Kasumi-1 (cell line): Measurements from ENCODE around the gene NEK1.
A peak's percentile ranks its signal among the peaks of the same experiment; 100 is the strongest.

Experiments used
- DNase-seq, 2 experiments: peaks; one replicate each; lab custom pipeline; 2025; lab: John Stamatoyannopoulos, UW

Gene NEK1

GRCh38 chr4:169611991-169612870 is at the start of gene NEK1:
TSS of gene NEK1 (minus strand) at chr4:169612583. CDS start at chr4:169602630, 9,953 bp downstream.
- peak; percentile 91 to 93 for DNase-seq

GRCh38 chr4:169661761-169662160 is 49.4 kb upstream of the NEK1 start:
- DNase-seq = no peak

- no peak for DNase-seq
These were observed 48.5 kb upstream of the NEK1 start for GRCh38 chr4:169660929-169661328.

- DNase-seq = peak; percentile 26 to 37
These were observed 47.6 kb upstream of the NEK1 start for GRCh38 chr4:169659716-169660670.

GRCh38 chr4:169658975-169659715 is 46.8 kb upstream of the NEK1 start:
- no peak for DNase-seq

GRCh38 chr4:169658196-169658595 is 45.8 kb upstream of the NEK1 start:
- no peak for DNase-seq

GRCh38 chr4:169657470-169658107 is 45.2 kb upstream of the NEK1 start:
- no peak for DNase-seq

- no peak for DNase-seq
These were observed 43.0 kb upstream of the NEK1 start for GRCh38 chr4:169655401-169655800.

- DNase-seq = no peak
These were observed 40.2 kb upstream of the NEK1 start for GRCh38 chr4:169652535-169652934.

GRCh38 chr4:169650227-169650936 is 38.0 kb upstream of the NEK1 start:
- DNase-seq = no peak

- no peak for DNase-seq
These were observed 37.3 kb upstream of the NEK1 start for GRCh38 chr4:169649545-169650226.

GRCh38 chr4:169645627-169646026 is 33.2 kb upstream of the NEK1 start:
- DNase-seq = no peak

- no peak for DNase-seq
These were observed 32.4 kb upstream of the NEK1 start for GRCh38 chr4:169644802-169645201.

- DNase-seq = no peak
These were observed 28.0 kb upstream of the NEK1 start for GRCh38 chr4:169640261-169640870.

- no peak for DNase-seq
These were observed 22.6 kb upstream of the NEK1 start for GRCh38 chr4:169634975-169635374.

GRCh38 chr4:169632896-169633295 is 20.5 kb upstream of the NEK1 start:
- DNase-seq = no peak

- DNase-seq = no peak
These were observed 17.7 kb upstream of the NEK1 start for GRCh38 chr4:169630069-169630468.

- DNase-seq = no peak
These were observed 16.2 kb upstream of the NEK1 start for GRCh38 chr4:169628579-169628978.

- no peak for DNase-seq
These were observed 14.9 kb upstream of the NEK1 start for GRCh38 chr4:169627307-169627706.
